ENCODE data around the gene LILRA2.
"Not testable (repeated sequence)": the region's sequence is repeated elsewhere in the genome, so short reads cannot be mapped to it uniquely, and the experiment has no call there.

Gene LILRA2

GRCh38 chr19:54574051-54574450, 461 bp downstream of the LILRA2 start:
- Histone ChIP-seq H3K36me3 (ENCODE audit: insufficient read depth, low read length) (no peaks in the 10 kb centered on the region), H3K27ac (ENCODE audit: low read depth, low read length, poor library complexity, severe bottlenecking) (no peak overlapping the region), H3K4me2 (ENCODE audit: low read length) (no peak overlapping the region), H3F3A (ENCODE audit: insufficient read depth, low read length) (no peaks in the 10 kb centered on the region), H3K9me2 (ENCODE audit: low read depth, low read length) (no peaks in the 10 kb centered on the region), H3K79me2 (ENCODE audit: insufficient read depth, low read length) (no peaks in the 10 kb centered on the region), H3K9ac (ENCODE audit: low read length) (no peak overlapping the region), H3K27me3 (ENCODE audit: insufficient read depth, low read length) (no peaks in the 10 kb centered on the region), H3K4me3 (ENCODE audit: low read depth, low read length, poor library complexity, severe bottlenecking) (no peak overlapping the region), H3K4me1 (ENCODE audit: insufficient read depth, low read length, severe bottlenecking) (peaks cover 6% of the 10 kb centered on the region), H3K9me3 (ENCODE audit: low read length) (no peaks in the 10 kb centered on the region), H2AFZ (ENCODE audit: low read length) (no peak overlapping the region), H4K20me1 (ENCODE audit: insufficient read depth, low read length) (no peaks in the 10 kb centered on the region)
- TF ChIP-seq EZH2 (IDR thresholded peaks at IDR 0.05; ENCODE audit: borderline replicate concordance, low read length) (no peak), CTCF (IDR thresholded peaks at IDR 0.05; ENCODE audit: low read length) (no peak)

GRCh38 chr19:54574527-54575056, 1.0 kb downstream of the LILRA2 start:
- Histone ChIP-seq H3K9me2 (ENCODE audit: low read depth, low read length) (no peaks in the 10 kb centered on the region), H3K9ac (ENCODE audit: low read length) (no peak overlapping the region), H3K36me3 (ENCODE audit: insufficient read depth, low read length) (no peaks in the 10 kb centered on the region), H3K4me1 (ENCODE audit: insufficient read depth, low read length, severe bottlenecking) (peaks cover 6% of the 10 kb centered on the region), H4K20me1 (ENCODE audit: insufficient read depth, low read length) (no peaks in the 10 kb centered on the region), H3K4me3 (ENCODE audit: low read depth, low read length, poor library complexity, severe bottlenecking) (no peak overlapping the region), H3F3A (ENCODE audit: insufficient read depth, low read length) (no peaks in the 10 kb centered on the region), H3K9me3 (ENCODE audit: low read length) (no peaks in the 10 kb centered on the region), H3K4me2 (ENCODE audit: low read length) (no peak overlapping the region), H3K27me3 (ENCODE audit: insufficient read depth, low read length) (no peaks in the 10 kb centered on the region), H3K27ac (ENCODE audit: low read depth, low read length, poor library complexity, severe bottlenecking) (no peak overlapping the region), H3K79me2 (ENCODE audit: insufficient read depth, low read length) (no peaks in the 10 kb centered on the region), H2AFZ (ENCODE audit: low read length) (no peak overlapping the region)
- TF ChIP-seq EZH2 (IDR thresholded peaks at IDR 0.05; ENCODE audit: borderline replicate concordance, low read length) (no peak), CTCF (IDR thresholded peaks at IDR 0.05; ENCODE audit: low read length) (no peak)

- H3K4me2 ChIP-seq (ENCODE audit: low read length); H4K20me1 ChIP-seq (ENCODE audit: insufficient read depth, low read length); H3K9ac ChIP-seq (ENCODE audit: low read length); H3K9me2 ChIP-seq (ENCODE audit: low read depth, low read length); H2AFZ ChIP-seq (ENCODE audit: low read length); H3K79me2 ChIP-seq (ENCODE audit: insufficient read depth, low read length); H3K9me3 ChIP-seq (ENCODE audit: low read length); H3K27me3 ChIP-seq (ENCODE audit: insufficient read depth, low read length); H3K36me3 ChIP-seq (ENCODE audit: insufficient read depth, low read length); H3K4me1 ChIP-seq (ENCODE audit: insufficient read depth, low read length, severe bottlenecking); H3K4me3 ChIP-seq (ENCODE audit: low read depth, low read length, poor library complexity, severe bottlenecking); H3K27ac ChIP-seq (ENCODE audit: low read depth, low read length, poor library complexity, severe bottlenecking); H3F3A ChIP-seq (ENCODE audit: insufficient read depth, low read length): not testable (repeated sequence)
Observed at GRCh38 chr19:54575205-54575604, 1.6 kb downstream of the LILRA2 start.

GRCh38 chr19:54576411-54576976, 2.9 kb downstream of the LILRA2 start:
- Histone ChIP-seq H3K79me2 (ENCODE audit: insufficient read depth, low read length) (no peaks in the 10 kb centered on the region), H3K27me3 (ENCODE audit: insufficient read depth, low read length) (no peaks in the 10 kb centered on the region), H3K9me2 (ENCODE audit: low read depth, low read length) (no peaks in the 10 kb centered on the region), H3K4me3 (ENCODE audit: low read depth, low read length, poor library complexity, severe bottlenecking) (no peak overlapping the region), H4K20me1 (ENCODE audit: insufficient read depth, low read length) (no peaks in the 10 kb centered on the region), H3K27ac (ENCODE audit: low read depth, low read length, poor library complexity, severe bottlenecking) (no peak overlapping the region), H3K4me2 (ENCODE audit: low read length) (no peak overlapping the region), H3K4me1 (ENCODE audit: insufficient read depth, low read length, severe bottlenecking) (peaks cover 6% of the 10 kb centered on the region), H3K9me3 (ENCODE audit: low read length) (no peaks in the 10 kb centered on the region), H2AFZ (ENCODE audit: low read length) (no peak overlapping the region), H3K36me3 (ENCODE audit: insufficient read depth, low read length) (no peaks in the 10 kb centered on the region), H3K9ac (ENCODE audit: low read length) (no peak overlapping the region), H3F3A (ENCODE audit: insufficient read depth, low read length) (no peaks in the 10 kb centered on the region)
- TF ChIP-seq EZH2 (IDR thresholded peaks at IDR 0.05; ENCODE audit: borderline replicate concordance, low read length): no peak
- no peak for TF ChIP-seq CTCF (IDR thresholded peaks at IDR 0.05; ENCODE audit: low read length)

Measured in OCI-LY1 (cell line).